ENCODE results near the gene PHACTR2.

Gene PHACTR2

GRCh38 chr6:143742070-143742954 lies 64.5 kb downstream of the PHACTR2 start:
- no peak for DNase-seq (ENCODE audit: low spot score)

- DNase-seq (ENCODE audit: low spot score), result no peak
Measured at GRCh38 chr6:143742955-143743255, 65.1 kb downstream of the PHACTR2 start.

- peak; percentile 26 for DNase-seq (ENCODE audit: low spot score)
Measured at GRCh38 chr6:143743301-143744166, 65.8 kb downstream of the PHACTR2 start.

- no peak for DNase-seq (ENCODE audit: low spot score)
Measured at GRCh38 chr6:143744551-143745165, 66.9 kb downstream of the PHACTR2 start.

GRCh38 chr6:143745166-143746133 lies 67.7 kb downstream of the PHACTR2 start:
- peak; percentile 33 for DNase-seq (ENCODE audit: low spot score)

GRCh38 chr6:143746202-143747119 lies 68.7 kb downstream of the PHACTR2 start:
- no peak for DNase-seq (ENCODE audit: low spot score)

- DNase-seq (ENCODE audit: low spot score), result no peak
Measured at GRCh38 chr6:143747347-143747842, 69.6 kb downstream of the PHACTR2 start.

GRCh38 chr6:143749891-143750290 lies 72.1 kb downstream of the PHACTR2 start:
- no peak for DNase-seq (ENCODE audit: low spot score)

- DNase-seq (ENCODE audit: low spot score), result no peak
Measured at GRCh38 chr6:143750877-143751276, 73.1 kb downstream of the PHACTR2 start.

GRCh38 chr6:143752459-143752858 lies 74.7 kb downstream of the PHACTR2 start:
- DNase-seq (ENCODE audit: low spot score), result no peak

GRCh38 chr6:143753678-143754077 lies 75.9 kb downstream of the PHACTR2 start:
- DNase-seq (ENCODE audit: low spot score), result no peak

- DNase-seq (ENCODE audit: low spot score), result no peak
Measured at GRCh38 chr6:143754204-143754603, 76.4 kb downstream of the PHACTR2 start.

GRCh38 chr6:143755301-143755744 lies 77.6 kb downstream of the PHACTR2 start:
- DNase-seq (ENCODE audit: low spot score), result no peak

GRCh38 chr6:143757346-143757832 lies 79.6 kb downstream of the PHACTR2 start:
- no peak for DNase-seq (ENCODE audit: low spot score)

- no peak for DNase-seq (ENCODE audit: low spot score)
Measured at GRCh38 chr6:143758551-143758950, 80.8 kb downstream of the PHACTR2 start.

- DNase-seq (ENCODE audit: low spot score), result no peak
Measured at GRCh38 chr6:143759666-143760065, 81.9 kb downstream of the PHACTR2 start.

GRCh38 chr6:143761074-143761473 lies 83.3 kb downstream of the PHACTR2 start:
- DNase-seq (ENCODE audit: low spot score), result no peak

- no peak for DNase-seq (ENCODE audit: low spot score)
Measured at GRCh38 chr6:143762126-143762525, 84.4 kb downstream of the PHACTR2 start.

GRCh38 chr6:143765422-143766184 lies 87.8 kb downstream of the PHACTR2 start:
- DNase-seq (ENCODE audit: low spot score), result no peak

All from globus pallidus (tissue), 1 donor.